K562 (cell line): ENCODE results near the gene NR3C1. TPM values are rescaled to one million over a fixed set of nuclear protein-coding genes. Genes with fewer than 3 reads are reported as not detected.

Experiments
- ATAC-seq: fragments of 200-7000 bp; cut with Tn5 transposase; 3 replicates; pipeline ENCODE4 v1.9.1; 2020; ENCODE audit warnings: moderate library complexity
- BruUV-seq: library from RNA; stranded (reverse); fragments of 400-500 nt; replicated peaks from 2 replicates; lab custom pipeline; 2021; lab: Mats Ljungman, UMichigan
- CTCF ChIA-PET: fragments of 300-600 bp; formaldehyde crosslinking; extraction: SDS; loops from one replicate; lab custom pipeline; 2021; ENCODE audit warnings: low intra/inter-chr PET ratio; lab: Yijun Ruan, JAX
- POLR2A ChIA-PET: fragments of 300-600, 350-650 bp; sonication (Branson Sonifier 250); formaldehyde crosslinking; extraction: SDS; loops from one replicate; lab custom pipeline; 2021; ENCODE audit warnings: antibody characterized with exemption, inconsistent platforms; lab: Yijun Ruan, JAX
- DNase-seq, 4 experiments: peaks; one replicate each; pipeline versions ENCODE4 v3.0.0 to v3.0.0-alpha.2; 2011 to 2018; ENCODE audit warnings: low spot score in 3 of 4, mixed read lengths in 3 of 4; ENCODE audit errors: extremely low read depth in 1 of 4
- FAIRE-seq: peaks from 2 replicates; lab custom pipeline; 2011; peaks lifted over from hg19 to GRCh38; lab: Jason Lieb, UNC
- H2AFZ ChIP-seq: 2 replicates; pipeline ENCODE4 v1.6.0; 2011; ENCODE audit warnings: low read depth, low read length, control low read depth, inconsistent platforms
- H3K27ac ChIP-seq: fragments of 200-600 bp; 3 replicates; pipeline ENCODE4 v1.8.0; 2011; ENCODE audit warnings: low read depth, mild to moderate bottlenecking, control low read depth, inconsistent platforms, low read length, moderate library complexity, mixed read lengths; ENCODE audit errors: extremely low read depth
- H3K27me3 ChIP-seq, 2 experiments: fragments of 300-600 bp in 1 of 2; 2 replicates in 1 of 2; 3 replicates in 1 of 2; pipeline versions ENCODE4 v1.6.0 to v1.8.0; 2011; ENCODE audit warnings: inconsistent platforms in 2 of 2, low read length in 2 of 2, mild to moderate bottlenecking in 1 of 2, mixed read lengths in 1 of 2, moderate library complexity in 1 of 2; ENCODE audit not compliant: control insufficient read depth in 2 of 2, insufficient read depth in 2 of 2
- H3K36me3 ChIP-seq: fragments of 300-600 bp; 3 replicates; pipeline ENCODE4 v1.8.0; 2011; ENCODE audit warnings: mild to moderate bottlenecking, low read length, inconsistent platforms; ENCODE audit not compliant: control insufficient read depth, insufficient read depth
- H3K4me1 ChIP-seq, 2 experiments: fragments of 200-600 bp in 1 of 2; replicated peaks in 1 of 2; 2 replicates in 1 of 2; 3 replicates in 1 of 2; pipeline versions ENCODE4 v1.5.1 to v1.8.0; 2011; ENCODE audit warnings: inconsistent platforms in 2 of 2, low read length in 2 of 2, mild to moderate bottlenecking in 1 of 2, mixed read lengths in 1 of 2, moderate library complexity in 1 of 2; ENCODE audit not compliant: control insufficient read depth in 2 of 2, insufficient read depth in 2 of 2
- H3K4me2 ChIP-seq: 2 replicates; pipeline ENCODE4 v1.6.1; 2011; ENCODE audit warnings: low read length, control low read depth, inconsistent platforms, mixed read lengths; ENCODE audit not compliant: insufficient read depth
- H3K4me3 ChIP-seq: fragments of 200-600 bp; sonication (generic), shearing (Covaris generic); 2 replicates; pipeline ENCODE4 v1.5.1; 2016; ENCODE audit warnings: control low read depth, inconsistent platforms
- H3K79me2 ChIP-seq: fragments of 200-600 bp; 3 replicates; pipeline ENCODE4 v1.8.0; 2011; ENCODE audit warnings: low read length, inconsistent platforms; ENCODE audit not compliant: control insufficient read depth, insufficient read depth
- H3K9ac ChIP-seq, 2 experiments: 2 replicates each; pipeline versions ENCODE4 v1.6.0 to v1.6.1; 2011; ENCODE audit warnings: low read depth in 2 of 2, low read length in 2 of 2, control low read depth in 1 of 2, inconsistent platforms in 1 of 2, mild to moderate bottlenecking in 1 of 2, mixed read lengths in 1 of 2; ENCODE audit not compliant: insufficient read depth in 1 of 2
- H3K9me1 ChIP-seq: one replicate; pipeline ENCODE4 v1.6.0; 2011; ENCODE audit warnings: inconsistent platforms, mild to moderate bottlenecking, low read length, moderate library complexity; ENCODE audit not compliant: control insufficient read depth, insufficient read depth
- H3K9me3 ChIP-seq: replicated peaks from 2 replicates; pipeline ENCODE4 v1.5.1; 2011; ENCODE audit warnings: low read depth, low read length, inconsistent platforms; ENCODE audit not compliant: control insufficient read depth, insufficient read depth
- H4K20me1 ChIP-seq: replicated peaks from 2 replicates; pipeline ENCODE4 v1.6.1; 2011; ENCODE audit warnings: low read length, inconsistent platforms, mixed read lengths; ENCODE audit not compliant: control insufficient read depth, insufficient read depth
- CEBPB ChIP-seq: fragments of 450-650 bp; IDR thresholded peaks from 2 replicates; pipeline ENCODE4 v1.6.1; 2016; ENCODE audit warnings: missing genetic modification characterization, missing compliant biosample characterization
- COPS2 ChIP-seq: fragments of 450-650 bp; conservative IDR thresholded peaks from 2 replicates; pipeline ENCODE4 v1.6.1; 2016; ENCODE audit warnings: mild to moderate bottlenecking, moderate library complexity
- ZNF311 ChIP-seq: fragments of 250-450 bp; sonication (Bioruptor Pico); IDR thresholded peaks from 2 replicates; pipeline ENCODE4 v1.4.0; 2020; ENCODE audit warnings: mild to moderate bottlenecking, moderate library complexity
- WGBS: fragments of 100-300 bp; shearing (Covaris generic); methylation state at CpG from one replicate; pipeline ENCODE4 v1.1.6; 2016; ENCODE audit warnings: low coverage, mixed read lengths; ENCODE audit not compliant: insufficient coverage; ENCODE audit errors: missing lambda C conversion rate; 5-methylcytosine and 5-hydroxymethylcytosine counted together
- in situ Hi-C: fragments of 300-500 bp; cut with MboI; formaldehyde crosslinking; loops from 4 replicates; pipeline ENCODE4 v1.15.0; 2018; ENCODE audit warnings: inconsistent platforms, mixed read lengths
- intact Hi-C: fragments of 100-400 bp; cut with micrococcal nuclease; formaldehyde crosslinking; loops from 2 replicates; pipeline ENCODE4 v1.14.2; 2022
- polyA plus RNA-seq, 8 experiments: library from polyadenylated mRNA; depleted of rRNA in 4 of 8; stranded (reverse) in 5 of 8; unstranded in 3 of 8; fragments of >200 nt; fragmentation: Nextera tagmentation in 2 of 8; fragmentation: Illumina TruSeq in 1 of 8; extraction: Ambion mirVana in 2 of 8; extraction: Trizol in 1 of 8; gene quantifications; 2 replicates each; pipeline versions ENCODE4 v1.2.1 to v1.2.3, GENCODE V29; 2011 to 2014; ENCODE audit warnings: inconsistent platforms in 1 of 8, missing spikeins in 1 of 8
- total RNA-seq, 7 experiments: library from RNA; depleted of rRNA in 6 of 7; stranded (reverse); fragments of >200 nt in 6 of 7; fragmentation: Illumina TruSeq in 2 of 7; extraction: Trizol in 2 of 7; gene quantifications; 2 replicates each; pipeline versions ENCODE4 v1.2.1 to v1.2.3, GENCODE V29; 2011 to 2021; ENCODE audit warnings: low replicate concordance in 1 of 7
- TF ChIP-seq, protein P1 (sequence below): sonication (generic); formaldehyde crosslinking; IDR thresholded peaks from 2 replicates; pipeline ENCODE4 v1.8.1; 2023; ENCODE audit warnings: mild to moderate bottlenecking, missing genetic modification reagents
- TF ChIP-seq, protein P2 (sequence below): fragments of 250-450 bp; sonication (Bioruptor Pico); IDR thresholded peaks from 2 replicates; pipeline ENCODE4 v1.8.0; 2022; ENCODE audit warnings: moderate library complexity, mild to moderate bottlenecking, inconsistent platforms

NR3C1 gene
- total and polyA plus RNA-seq, 9 of the 15 experiments (the other 6 are each of a cell fraction or from before 2014, with no cell fraction given), result 8.2 to 36.0 (median 15.0) TPM

DNA sequence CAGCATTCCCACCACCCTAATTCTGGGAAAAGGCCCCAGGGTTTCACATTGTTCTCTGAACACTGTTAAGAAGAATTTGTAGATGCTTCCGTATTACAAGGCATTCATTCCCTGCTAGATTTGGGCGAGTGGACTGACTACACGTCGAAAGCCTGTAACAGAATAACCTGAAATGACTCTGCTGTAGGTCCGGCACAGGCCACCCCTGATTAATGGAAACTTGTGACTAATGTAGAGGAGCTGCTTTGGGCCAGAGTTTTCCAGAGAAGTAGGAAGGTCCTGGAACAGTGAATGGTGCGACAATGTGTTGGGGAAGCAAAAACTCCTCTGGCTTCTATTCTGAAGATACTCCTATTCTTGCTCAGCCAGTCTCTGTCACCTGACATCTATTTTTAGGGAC lies 87.6 kb downstream of the NR3C1 start:
- no TSS peak for BruUV-seq
- no peak for DNase-seq
- 89% methylated on average over 6 of the region's 6 CpGs for WGBS
- no peak overlapping the region for H2AFZ ChIP-seq
- FAIRE-seq, result no peak
- ATAC-seq, result no peak
- no peaks in the 10 kb centered on the region; a peak in 2 of 5 replicates for H3K4me1 ChIP-seq
- H3K9me1 ChIP-seq, result no peaks in the 10 kb centered on the region
- ChIA-PET CTCF (no interaction called here), POLR2A (no interaction called here)
- no peak overlapping the region for H3K9ac ChIP-seq
- H3K36me3 ChIP-seq, result peaks cover 28% of the 10 kb centered on the region; the same call in 2 of the 3 replicates
- H3K4me2 ChIP-seq, result no peak overlapping the region
- intact Hi-C loops (no loop called here), in situ Hi-C loops (no loop called here)
- TF ChIP-seq, protein P1, sequence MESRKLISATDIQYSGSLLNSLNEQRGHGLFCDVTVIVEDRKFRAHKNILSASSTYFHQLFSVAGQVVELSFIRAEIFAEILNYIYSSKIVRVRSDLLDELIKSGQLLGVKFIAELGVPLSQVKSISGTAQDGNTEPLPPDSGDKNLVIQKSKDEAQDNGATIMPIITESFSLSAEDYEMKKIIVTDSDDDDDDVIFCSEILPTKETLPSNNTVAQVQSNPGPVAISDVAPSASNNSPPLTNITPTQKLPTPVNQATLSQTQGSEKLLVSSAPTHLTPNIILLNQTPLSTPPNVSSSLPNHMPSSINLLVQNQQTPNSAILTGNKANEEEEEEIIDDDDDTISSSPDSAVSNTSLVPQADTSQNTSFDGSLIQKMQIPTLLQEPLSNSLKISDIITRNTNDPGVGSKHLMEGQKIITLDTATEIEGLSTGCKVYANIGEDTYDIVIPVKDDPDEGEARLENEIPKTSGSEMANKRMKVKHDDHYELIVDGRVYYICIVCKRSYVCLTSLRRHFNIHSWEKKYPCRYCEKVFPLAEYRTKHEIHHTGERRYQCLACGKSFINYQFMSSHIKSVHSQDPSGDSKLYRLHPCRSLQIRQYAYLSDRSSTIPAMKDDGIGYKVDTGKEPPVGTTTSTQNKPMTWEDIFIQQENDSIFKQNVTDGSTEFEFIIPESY (CRISPR knock-in tag), result no peak
- no peak for TF ChIP-seq COPS2
- TF ChIP-seq ZNF311 (CRISPR knock-in tag), result no peak
- no peak for TF ChIP-seq CEBPB (tag)
- TF ChIP-seq, protein P2, sequence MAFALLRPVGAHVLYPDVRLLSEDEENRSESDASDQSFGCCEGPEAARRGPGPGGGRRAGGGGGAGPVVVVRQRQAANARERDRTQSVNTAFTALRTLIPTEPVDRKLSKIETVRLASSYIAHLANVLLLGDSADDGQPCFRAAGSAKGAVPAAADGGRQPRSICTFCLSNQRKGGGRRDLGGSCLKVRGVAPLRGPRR (CRISPR knock-in tag), result no peak
- no peaks in the 10 kb centered on the region for H3K27me3 ChIP-seq
- H3K79me2 ChIP-seq, result peaks cover 18% of the 10 kb centered on the region
- no peak overlapping the region for H3K4me3 ChIP-seq
- H4K20me1 ChIP-seq, result no peaks in the 10 kb centered on the region
- H3K27ac ChIP-seq, result no peak overlapping the region
- no peaks in the 10 kb centered on the region for H3K9me3 ChIP-seq
